ENCODE results near the gene CRTC3. TPM values are rescaled to one million over a fixed set of nuclear protein-coding genes. Genes with fewer than 3 reads are reported as not detected.

The CRTC3 gene
- total and polyA plus RNA-seq, 2 of the 4 experiments (the other 2 are of a cell fraction): 4.7 to 14.8 TPM

DNA sequence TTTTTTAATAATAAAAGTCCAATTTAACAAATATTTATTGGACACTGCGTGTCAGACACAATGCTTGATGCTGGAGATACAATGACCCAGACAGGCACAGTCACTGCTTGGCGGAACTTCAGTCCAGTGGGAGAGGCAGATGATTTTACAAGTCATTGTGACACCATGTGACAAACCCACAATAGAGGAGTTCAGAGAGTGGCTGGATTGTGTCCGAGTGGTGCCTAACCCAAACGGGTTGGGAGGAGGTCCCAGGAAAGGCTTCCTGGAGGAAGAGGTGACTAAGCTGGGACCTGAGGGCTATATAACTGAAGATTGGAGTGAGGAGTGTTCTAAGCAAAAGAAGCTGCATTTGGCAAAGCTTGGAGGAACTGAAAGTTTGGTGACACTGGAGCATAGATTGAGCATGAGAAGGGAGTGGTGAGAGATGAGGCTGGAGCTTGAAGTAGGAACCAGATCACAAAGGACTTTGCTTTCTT, 41.4 kb downstream of the CRTC3 start:
- no peak overlapping the region for H3K4me3 ChIP-seq (ENCODE audit: insufficient read depth, low read depth, low read length)

More for the DNA sequence above, 41.4 kb downstream of the CRTC3 start:
- Histone ChIP-seq H2BK120ac (ENCODE audit: low read depth, low read length) (no peak overlapping the region), H3K27ac (ENCODE audit: insufficient read depth, low read length) (no peak overlapping the region), H4K8ac (ENCODE audit: low read depth in 2 of 2, low read length in 2 of 2) (no peak overlapping the region), H3K4me1 (ENCODE audit: control insufficient read depth, insufficient read depth, low read length) (no peaks in the 10 kb centered on the region), H4K5ac (ENCODE audit: low read depth, low read length) (no peak overlapping the region), H3K18ac (ENCODE audit: low read depth, low read length) (no peak overlapping the region), H3K14ac (replicated peaks; ENCODE audit: low read depth, low read length) (peak overlapping the region; percentile 18; the same call in 1 of the 2 replicates), H3K4me2 (ENCODE audit: low read depth, low read length) (no peak overlapping the region), H4K20me1 (ENCODE audit: insufficient read depth, low read length) (peaks cover 5% of the 10 kb centered on the region; the same call in 1 of the 2 replicates), H2BK5ac (ENCODE audit: low read depth, low read length, poor library complexity, severe bottlenecking) (no peak overlapping the region), H4K91ac (ENCODE audit: insufficient read depth, low read depth, low read length) (no peak overlapping the region), H2AK5ac (ENCODE audit: low read depth, low read length) (no peak overlapping the region), H3K56ac (ENCODE audit: extremely low read depth, insufficient read depth, low read length) (no peak overlapping the region), H2AFZ (replicated peaks; ENCODE audit: low read length, poor library complexity) (no peak overlapping the region), H3K4ac (ENCODE audit: low read depth, low read length) (no peak overlapping the region), H2BK15ac (ENCODE audit: low read depth, low read length) (no peak overlapping the region), H3K36me3 (ENCODE audit: control insufficient read depth, insufficient read depth, low read length) (0 out of 2 replicates have a peak, but pooled peaks cover 2% of the 10 kb centered on the region), H3K23ac (ENCODE audit: low read depth, low read length) (peak overlapping the region; percentile 15; the same call in 1 of the 2 replicates), H3K79me1 (ENCODE audit: low read depth in 1 of 2, low read length in 2 of 2) (peaks cover 25 to 65% of the 10 kb centered on the region in 2 experiments), H3K27me3 (ENCODE audit: control insufficient read depth, insufficient read depth, low read length) (no peaks in the 10 kb centered on the region), H3K9me1 (ENCODE audit: insufficient read depth, low read length) (peaks cover 4% of the 10 kb centered on the region), H2AK9ac (replicated peaks; ENCODE audit: low read depth, low read length, poor library complexity) (no peak overlapping the region), H3K9ac (ENCODE audit: low read depth, low read length) (no peak overlapping the region), H3K9me3 (ENCODE audit: control insufficient read depth, insufficient read depth, low read length) (peaks cover 5% of the 10 kb centered on the region), H2BK20ac (ENCODE audit: low read depth, low read length) (no peak overlapping the region)
- CTCF ChIA-PET: no interaction called here
- DNase-seq: no peak
- dilution Hi-C loops (cut with HindIII; ENCODE audit: low sequenced_read_pairs, unreplicated experiment): no loop called here
- TF ChIP-seq, protein P1, sequence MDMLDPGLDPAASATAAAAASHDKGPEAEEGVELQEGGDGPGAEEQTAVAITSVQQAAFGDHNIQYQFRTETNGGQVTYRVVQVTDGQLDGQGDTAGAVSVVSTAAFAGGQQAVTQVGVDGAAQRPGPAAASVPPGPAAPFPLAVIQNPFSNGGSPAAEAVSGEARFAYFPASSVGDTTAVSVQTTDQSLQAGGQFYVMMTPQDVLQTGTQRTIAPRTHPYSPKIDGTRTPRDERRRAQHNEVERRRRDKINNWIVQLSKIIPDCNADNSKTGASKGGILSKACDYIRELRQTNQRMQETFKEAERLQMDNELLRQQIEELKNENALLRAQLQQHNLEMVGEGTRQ (IDR thresholded peaks at IDR 0.05; ENCODE audit: low read depth, low read length): no peak
- TF ChIP-seq POLR2A (IDR thresholded peaks at IDR 0.05; ENCODE audit: low read depth, low read length) (no peak), RFX5 (IDR thresholded peaks at IDR 0.05; ENCODE audit: low read depth, low read length) (no peak), MAZ (IDR thresholded peaks at IDR 0.05; ENCODE audit: borderline replicate concordance, low read depth, low read length) (no peak), SMC3 (IDR thresholded peaks at IDR 0.05; ENCODE audit: low read depth, low read length) (no peak), CEBPB (IDR thresholded peaks at IDR 0.05; ENCODE audit: low read depth, low read length) (no peak), RCOR1 (IDR thresholded peaks at IDR 0.05; ENCODE audit: insufficient replicate concordance, low read length) (no peak), BHLHE40 (IDR thresholded peaks at IDR 0.05; ENCODE audit: low read depth, low read length) (no peak), NFE2L2 (IDR thresholded peaks at IDR 0.05; ENCODE audit: low read depth, low read length) (no peak), MAFK (IDR thresholded peaks at IDR 0.05; ENCODE audit: low read depth, low read length) (no peak), MXI1 (IDR thresholded peaks at IDR 0.05; ENCODE audit: borderline replicate concordance, low read depth, low read length) (no peak), RAD21 (IDR thresholded peaks at IDR 0.05; ENCODE audit: low read length) (no peak), FOS (IDR thresholded peaks at IDR 0.05; ENCODE audit: low read depth, low read length) (no peak), CHD1 (IDR thresholded peaks at IDR 0.05; ENCODE audit: low read depth, low read length) (no peak)
- TF ChIP-seq, protein P2, sequence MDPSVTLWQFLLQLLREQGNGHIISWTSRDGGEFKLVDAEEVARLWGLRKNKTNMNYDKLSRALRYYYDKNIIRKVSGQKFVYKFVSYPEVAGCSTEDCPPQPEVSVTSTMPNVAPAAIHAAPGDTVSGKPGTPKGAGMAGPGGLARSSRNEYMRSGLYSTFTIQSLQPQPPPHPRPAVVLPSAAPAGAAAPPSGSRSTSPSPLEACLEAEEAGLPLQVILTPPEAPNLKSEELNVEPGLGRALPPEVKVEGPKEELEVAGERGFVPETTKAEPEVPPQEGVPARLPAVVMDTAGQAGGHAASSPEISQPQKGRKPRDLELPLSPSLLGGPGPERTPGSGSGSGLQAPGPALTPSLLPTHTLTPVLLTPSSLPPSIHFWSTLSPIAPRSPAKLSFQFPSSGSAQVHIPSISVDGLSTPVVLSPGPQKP (IDR thresholded peaks at IDR 0.05; ENCODE audit: borderline replicate concordance, low read depth, low read length): no peak
- TF ChIP-seq, protein P3, sequence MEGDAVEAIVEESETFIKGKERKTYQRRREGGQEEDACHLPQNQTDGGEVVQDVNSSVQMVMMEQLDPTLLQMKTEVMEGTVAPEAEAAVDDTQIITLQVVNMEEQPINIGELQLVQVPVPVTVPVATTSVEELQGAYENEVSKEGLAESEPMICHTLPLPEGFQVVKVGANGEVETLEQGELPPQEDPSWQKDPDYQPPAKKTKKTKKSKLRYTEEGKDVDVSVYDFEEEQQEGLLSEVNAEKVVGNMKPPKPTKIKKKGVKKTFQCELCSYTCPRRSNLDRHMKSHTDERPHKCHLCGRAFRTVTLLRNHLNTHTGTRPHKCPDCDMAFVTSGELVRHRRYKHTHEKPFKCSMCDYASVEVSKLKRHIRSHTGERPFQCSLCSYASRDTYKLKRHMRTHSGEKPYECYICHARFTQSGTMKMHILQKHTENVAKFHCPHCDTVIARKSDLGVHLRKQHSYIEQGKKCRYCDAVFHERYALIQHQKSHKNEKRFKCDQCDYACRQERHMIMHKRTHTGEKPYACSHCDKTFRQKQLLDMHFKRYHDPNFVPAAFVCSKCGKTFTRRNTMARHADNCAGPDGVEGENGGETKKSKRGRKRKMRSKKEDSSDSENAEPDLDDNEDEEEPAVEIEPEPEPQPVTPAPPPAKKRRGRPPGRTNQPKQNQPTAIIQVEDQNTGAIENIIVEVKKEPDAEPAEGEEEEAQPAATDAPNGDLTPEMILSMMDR (conservative IDR thresholded peaks at IDR 0.05; ENCODE audit: low read depth, low read length): no peak
- POLR2A ChIA-PET (ENCODE audit: unreplicated experiment): no interaction called here
- intact Hi-C loops (cut with micrococcal nuclease): no loop called here
- in situ Hi-C loops (cut with MboI; ENCODE audit: low sequenced_read_pairs): no loop called here
- ATAC-seq (ENCODE audit: low read depth): no peak
- BruUV-seq (replicated peaks): no TSS peak
- whole genome bisulfite sequencing, 2 experiments (ENCODE audit: extremely low coverage in 2 of 2, insufficient read length in 1 of 2): 47% methylated on average over 3 of the region's 4 CpGs; no CpG with 5 or more reads in 1 of the 2 experiments
